CD4-positive, alpha-beta memory T cell (primary cell): Measurements from ENCODE around the gene R3HDML. TPM values are rescaled to one million over a fixed set of nuclear protein-coding genes. Genes with fewer than 3 reads are reported as not detected.
"Not testable (repeated sequence)": the region's sequence is repeated elsewhere in the genome, so short reads cannot be mapped to it uniquely, and the experiment has no call there.

Experiments
- CTCF ChIA-PET: fragments of 350-600 bp; sonication (Branson Sonifier 250); formaldehyde crosslinking; loops from one replicate; lab custom pipeline; 2021; ENCODE audit warnings: inconsistent platforms; ENCODE audit not compliant: partially characterized antibody; lab: Charles Lee
- POLR2A ChIA-PET: fragments of 350-600 bp; sonication (Branson Sonifier 250); formaldehyde crosslinking; loops from one replicate; lab custom pipeline; 2021; ENCODE audit not compliant: partially characterized antibody; lab: Charles Lee
- DNase-seq, 5 donors: peaks; one replicate each; pipeline versions ENCODE4 v3.0.0 to v3.0.0-alpha.2; 2020 to 2022; ENCODE audit warnings: mixed read lengths in 1 of 5
- H3K27ac ChIP-seq: one replicate; pipeline ENCODE4 v1.7.0; 2013; ENCODE audit warnings: low read depth, low read length
- H3K27me3 ChIP-seq: 2 replicates; pipeline ENCODE4 v1.7.0; 2013; ENCODE audit warnings: mild to moderate bottlenecking, low read length, moderate library complexity; ENCODE audit not compliant: insufficient read depth
- H3K36me3 ChIP-seq: 2 replicates; pipeline ENCODE4 v1.7.0; 2013; ENCODE audit warnings: mild to moderate bottlenecking, low read length, moderate library complexity; ENCODE audit not compliant: insufficient read depth
- H3K4me1 ChIP-seq: 2 replicates; pipeline ENCODE4 v1.7.0; 2013; ENCODE audit warnings: mild to moderate bottlenecking, low read length, moderate library complexity; ENCODE audit not compliant: insufficient read depth
- H3K4me3 ChIP-seq, 2 donors: one replicate each; pipeline ENCODE4 v1.7.0; 2013; ENCODE audit warnings: low read length in 2 of 2, mild to moderate bottlenecking in 1 of 2
- H3K9me3 ChIP-seq, 2 donors: one replicate each; pipeline ENCODE4 v1.7.0; 2013; ENCODE audit warnings: low read length in 2 of 2, control low read depth in 1 of 2; ENCODE audit not compliant: control insufficient read depth in 1 of 2
- H3K27ac Mint-ChIP-seq, 7 donors: one replicate each; pipeline ENCODE4 v1.8.0; 2020 to 2021; ENCODE audit warnings: mixed read lengths in 7 of 7, mild to moderate bottlenecking in 6 of 7, inconsistent platforms in 3 of 7, moderate library complexity in 3 of 7
- H3K27me3 Mint-ChIP-seq, 2 donors: one replicate each; pipeline ENCODE4 v1.8.0; 2020 to 2021; ENCODE audit warnings: mixed read lengths in 2 of 2
- H3K36me3 Mint-ChIP-seq, 2 donors: one replicate each; pipeline ENCODE4 v1.8.0; 2020 to 2021; ENCODE audit warnings: mixed read lengths in 2 of 2, inconsistent platforms in 1 of 2, mild to moderate bottlenecking in 1 of 2
- H3K4me1 Mint-ChIP-seq, 4 donors: one replicate each; pipeline ENCODE4 v1.8.0; 2020 to 2021; ENCODE audit warnings: mixed read lengths in 4 of 4, mild to moderate bottlenecking in 1 of 4
- H3K4me3 Mint-ChIP-seq, 8 donors: one replicate each; pipeline ENCODE4 v1.8.0; 2020 to 2021; ENCODE audit warnings: mixed read lengths in 8 of 8, mild to moderate bottlenecking in 7 of 8, moderate library complexity in 6 of 8, inconsistent platforms in 3 of 8
- H3K9me3 Mint-ChIP-seq, 8 donors: one replicate each; pipeline ENCODE4 v1.8.0; 2020 to 2021; ENCODE audit warnings: mixed read lengths in 8 of 8, mild to moderate bottlenecking in 5 of 8, inconsistent platforms in 3 of 8, moderate library complexity in 1 of 8
- intact Hi-C: fragments of 100-400 bp; cut with micrococcal nuclease; formaldehyde crosslinking; loops from one replicate; pipeline ENCODE4 v1.15.1; 2023
- polyA plus RNA-seq, 2 donors: library from polyadenylated mRNA; unstranded; fragments of 300-500 nt; fragmentation: Illumina TruSeq; gene quantifications; one replicate each; pipeline ENCODE4 v1.2.3, GENCODE V29; 2021
- total RNA-seq, 2 experiments: library from RNA; stranded (reverse); gene quantifications; one replicate each; pipeline ENCODE4 v1.2.3, GENCODE V29; 2021

Gene R3HDML
- total and polyA plus RNA-seq, 4 experiments from 2014 or later = not detected

DNA sequence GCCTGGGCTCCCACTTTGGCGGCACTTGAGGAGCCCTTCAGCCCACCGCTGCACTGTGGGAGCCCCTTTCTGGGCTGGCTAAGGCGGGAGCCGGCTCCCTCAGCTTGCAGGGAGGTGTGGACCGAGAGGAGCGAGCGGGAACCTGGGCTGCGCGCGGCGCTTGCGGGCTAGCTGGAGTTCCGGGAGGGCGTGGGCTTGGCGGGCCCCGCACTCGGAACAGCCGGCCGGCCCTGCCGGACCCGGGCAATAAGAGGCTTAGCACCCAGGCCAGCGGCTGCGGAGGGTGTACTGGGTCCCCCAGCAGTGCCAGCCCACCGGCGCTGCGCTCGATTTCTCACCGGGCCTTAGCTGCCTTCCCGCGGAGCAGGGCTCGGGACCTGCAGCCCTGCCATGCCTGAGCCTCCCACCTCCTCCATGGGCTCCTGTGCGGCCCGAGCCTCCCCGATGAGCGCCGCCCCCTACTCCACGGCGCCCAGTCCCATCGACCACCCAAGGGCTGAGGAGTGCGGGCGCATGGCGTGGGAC is 37.8 kb upstream of the R3HDML start:
- H3K4me1 Mint-ChIP-seq, H3K27ac Mint-ChIP-seq, intact Hi-C loops, DNase-seq, H3K36me3 Mint-ChIP-seq, H3K4me3 ChIP-seq, H3K4me1 ChIP-seq, H3K9me3 ChIP-seq, H3K27me3 ChIP-seq, H3K4me3 Mint-ChIP-seq, H3K36me3 ChIP-seq, H3K27ac ChIP-seq, H3K27me3 Mint-ChIP-seq, H3K9me3 Mint-ChIP-seq, POLR2A ChIA-PET: not testable (repeated sequence)
- CTCF ChIA-PET = interaction anchor here (1.0 to 1.1 kb wide), 2 partner anchors 14 to 109 kb away, joined by 3 read pairs; no protein-coding TSS in a partner anchor

DNA sequence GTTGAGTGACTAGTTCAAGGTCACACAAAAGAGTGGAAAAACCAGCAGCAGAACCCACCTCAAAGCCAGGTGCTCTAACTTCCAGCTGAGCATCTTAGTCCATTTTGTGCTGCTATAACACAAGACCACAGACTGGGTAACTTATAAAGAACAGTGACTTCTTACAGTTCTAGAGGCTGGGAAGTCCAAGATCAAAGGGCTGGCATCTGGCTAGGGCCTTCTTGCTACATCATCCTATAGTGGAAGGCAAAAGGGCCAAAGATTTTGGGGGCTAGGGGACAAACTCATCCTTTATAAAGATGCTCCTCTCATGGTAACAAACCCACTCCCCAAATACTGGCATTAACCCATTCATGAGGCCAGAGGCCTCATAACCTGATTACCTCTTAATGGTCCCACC is 35.6 kb upstream of the R3HDML start:
- no peaks in the 10 kb centered on the region for H3K9me3 Mint-ChIP-seq
- Histone ChIP-seq H3K9me3 (no peaks in the 10 kb centered on the region), H3K27me3 (no peaks in the 10 kb centered on the region), H3K27ac (no peak overlapping the region), H3K36me3 (no peaks in the 10 kb centered on the region), H3K4me3 (no peak overlapping the region), H3K4me1 (no peaks in the 10 kb centered on the region)
- peaks cover 2 to 9% of the 10 kb centered on the region in 2 donors for H3K36me3 Mint-ChIP-seq
- no peak overlapping the region for H3K27ac Mint-ChIP-seq
- POLR2A ChIA-PET = interaction anchor here (0.5 kb wide), 1 partner anchor 26 kb away, joined by 3 read pairs; no protein-coding TSS in a partner anchor
- CTCF ChIA-PET = interaction anchor here (2.0 kb wide), 1 partner anchor 10 kb away, joined by 19 read pairs; the partner anchor contains the start of gene FITM2
- intact Hi-C loops = no loop called here
- H3K4me1 Mint-ChIP-seq = peaks cover 0 to 3% (median 2%) of the 10 kb centered on the region in 4 donors
- no peak for DNase-seq
- H3K4me3 Mint-ChIP-seq = no peak overlapping the region
- H3K27me3 Mint-ChIP-seq = no peaks in the 10 kb centered on the region

DNA sequence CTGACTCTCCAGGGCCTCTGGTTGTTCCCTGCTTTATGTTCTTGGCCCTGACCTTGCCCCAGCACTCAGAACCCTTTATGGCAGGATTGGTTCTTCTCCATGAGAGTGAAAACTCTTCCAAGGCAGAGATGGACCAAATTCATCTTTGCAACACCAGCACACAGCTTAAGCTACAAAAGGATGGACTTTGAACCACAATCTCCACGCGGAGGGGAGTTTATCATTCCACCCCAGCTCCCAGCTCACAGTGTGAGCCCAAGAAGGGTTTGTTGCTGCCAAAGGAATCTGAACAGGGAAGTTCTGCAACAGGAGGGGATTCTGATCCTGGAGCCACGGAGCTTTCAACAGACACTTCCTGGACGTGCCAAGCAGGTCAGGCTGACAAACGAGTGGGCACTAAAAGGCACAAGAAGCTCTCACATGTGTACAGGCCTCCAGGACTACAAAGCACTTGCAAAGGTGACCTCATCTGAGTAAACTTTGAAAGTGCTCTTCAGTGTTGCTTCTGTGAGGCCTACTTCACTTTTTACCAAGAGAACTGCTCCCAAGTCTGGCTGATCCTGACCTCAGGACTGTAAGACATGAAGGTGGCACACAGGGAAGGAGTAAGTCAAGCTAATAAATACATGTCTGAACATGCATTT is 34.7 kb upstream of the R3HDML start:
- POLR2A ChIA-PET = no interaction called here

DNA sequence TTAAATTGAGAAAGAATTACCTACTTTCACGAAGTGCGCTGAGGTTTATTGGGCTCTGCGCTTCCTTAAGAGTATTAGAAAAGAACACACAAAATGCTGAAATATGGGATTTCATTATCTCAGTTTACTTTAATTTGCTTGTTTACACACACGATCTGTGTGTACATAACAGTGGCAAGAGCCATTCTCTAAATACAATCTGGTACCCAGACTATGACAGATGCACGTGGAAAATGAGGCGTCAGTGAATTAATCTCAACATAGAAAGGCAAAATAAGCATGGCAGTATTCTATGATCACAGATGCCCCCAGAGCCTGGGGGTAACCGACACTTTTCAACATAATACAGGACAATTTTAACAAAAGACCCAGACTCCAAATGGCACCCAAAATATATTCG is 34.1 kb upstream of the R3HDML start:
- Histone ChIP-seq H3K36me3 (no peaks in the 10 kb centered on the region), H3K9me3 (no peaks in the 10 kb centered on the region), H3K4me3 (no peak overlapping the region), H3K27ac (no peak overlapping the region), H3K27me3 (no peaks in the 10 kb centered on the region), H3K4me1 (no peaks in the 10 kb centered on the region)
- Mint-ChIP-seq H3K4me1 (peaks cover 3 to 6% (median 5%) of the 10 kb centered on the region in 4 donors), H3K27ac (no peak overlapping the region), H3K36me3 (peaks cover 9 to 14% of the 10 kb centered on the region in 2 donors), H3K27me3 (no peaks in the 10 kb centered on the region), H3K9me3 (no peaks in the 10 kb centered on the region), H3K4me3 (no peak overlapping the region)
- POLR2A ChIA-PET = no interaction called here
- CTCF ChIA-PET = interaction anchor here (1.0 to 1.4 kb wide), 2 partner anchors 8 to 85 kb away, joined by 4 to 5 read pairs; partner anchors contain the start of gene FITM2
- no peak for DNase-seq
- intact Hi-C loops = no loop called here

More for the DNA sequence above, 34.7 kb upstream of the R3HDML start:
- Histone ChIP-seq H3K27ac (no peak overlapping the region), H3K36me3 (no peaks in the 10 kb centered on the region), H3K4me3 (no peak overlapping the region), H3K9me3 (no peaks in the 10 kb centered on the region), H3K4me1 (no peaks in the 10 kb centered on the region), H3K27me3 (no peaks in the 10 kb centered on the region)
- intact Hi-C loops = no loop called here
- no peak for DNase-seq
- H3K4me3 Mint-ChIP-seq = no peak overlapping the region
- peaks cover 9 to 14% of the 10 kb centered on the region in 2 donors for H3K36me3 Mint-ChIP-seq
- H3K4me1 Mint-ChIP-seq = peaks cover 3 to 6% (median 5%) of the 10 kb centered on the region in 4 donors
- no peaks in the 10 kb centered on the region for H3K9me3 Mint-ChIP-seq
- no peak overlapping the region for H3K27ac Mint-ChIP-seq
- CTCF ChIA-PET = interaction anchor here (1.0 to 1.4 kb wide), 2 partner anchors 9 to 85 kb away, joined by 4 to 5 read pairs; partner anchors contain the start of gene FITM2
- H3K27me3 Mint-ChIP-seq = no peaks in the 10 kb centered on the region

DNA sequence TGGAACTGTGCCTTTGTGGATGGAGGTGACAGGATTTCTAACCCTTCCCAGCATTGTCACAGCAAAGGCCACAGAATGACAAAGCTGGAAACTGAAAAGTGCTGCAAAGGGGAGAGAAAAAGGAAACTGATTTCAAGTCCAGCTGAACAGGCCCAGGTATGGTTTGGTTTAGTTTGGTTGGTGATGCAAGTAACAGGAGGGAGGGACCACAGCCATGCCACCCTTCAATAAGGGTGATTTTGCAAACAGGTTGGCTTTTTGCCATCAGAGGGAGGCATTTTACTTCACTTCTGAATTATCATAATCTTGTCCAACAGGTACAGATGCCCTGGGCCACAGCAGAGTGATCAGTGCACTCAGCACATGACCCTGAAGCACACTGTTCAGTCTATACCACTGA is 32.5 kb upstream of the R3HDML start:
- H3K4me1 Mint-ChIP-seq = peaks cover 6 to 10% (median 8%) of the 10 kb centered on the region in 4 donors
- H3K4me1 ChIP-seq = peaks cover 6% of the 10 kb centered on the region
- H3K9me3 ChIP-seq = no peaks in the 10 kb centered on the region
- no peaks in the 10 kb centered on the region for H3K36me3 ChIP-seq
- H3K27ac ChIP-seq = no peak overlapping the region
- no peaks in the 10 kb centered on the region for H3K27me3 Mint-ChIP-seq
- H3K27ac Mint-ChIP-seq = no peak overlapping the region
- POLR2A ChIA-PET = no interaction called here
- peak overlapping the region in 1 of 8 donors; percentile 11 for H3K4me3 Mint-ChIP-seq
- no peaks in the 10 kb centered on the region for H3K27me3 ChIP-seq
- CTCF ChIA-PET = no interaction called here
- DNase-seq = no peak
- H3K4me3 ChIP-seq = no peak overlapping the region
- peaks cover 9 to 14% of the 10 kb centered on the region in 2 donors for H3K36me3 Mint-ChIP-seq
- intact Hi-C loops = no loop called here
- H3K9me3 Mint-ChIP-seq = no peaks in the 10 kb centered on the region

DNA sequence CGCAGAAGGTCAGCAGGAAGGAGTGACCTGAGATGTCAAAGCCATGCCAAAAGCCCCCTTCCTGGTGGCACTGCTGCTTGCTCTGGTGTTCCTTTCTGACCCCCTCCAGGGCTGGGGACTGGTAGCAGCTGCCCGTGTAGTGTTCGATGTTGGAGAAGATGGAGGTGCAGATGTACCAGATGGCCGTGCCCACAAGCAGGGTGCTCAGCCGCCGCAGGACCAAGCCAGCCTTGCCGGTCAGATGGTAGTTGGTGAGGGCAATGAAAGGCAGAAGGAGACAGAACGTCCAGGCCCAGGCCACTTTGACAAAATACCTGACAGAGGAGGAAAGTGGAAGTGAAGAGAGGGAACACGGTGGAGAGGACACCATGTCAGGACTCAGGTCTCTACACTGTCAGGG is 29.9 kb upstream of the R3HDML start:
- peaks cover 9 to 16% of the 10 kb centered on the region in 2 donors for H3K36me3 Mint-ChIP-seq

More for the DNA sequence above, 29.9 kb upstream of the R3HDML start:
- no peaks in the 10 kb centered on the region for H3K36me3 ChIP-seq
- H3K9me3 ChIP-seq = no peaks in the 10 kb centered on the region
- DNase-seq = no peak
- peak overlapping the region in 1 of 8 donors; percentile 15 for H3K4me3 Mint-ChIP-seq
- H3K4me1 ChIP-seq = peaks cover 23% of the 10 kb centered on the region
- H3K27me3 Mint-ChIP-seq = peaks cover 0 to 2% of the 10 kb centered on the region in 2 donors
- ChIA-PET CTCF (interaction anchor here (2.2 to 2.3 kb wide), 2 partner anchors 88 to 90 kb away, joined by 6 read pairs; no protein-coding TSS in a partner anchor), POLR2A (no interaction called here)
- H3K4me1 Mint-ChIP-seq = peaks cover 18 to 29% (median 23%) of the 10 kb centered on the region in 4 donors
- no peak overlapping the region for H3K27ac ChIP-seq
- H3K27ac Mint-ChIP-seq = peak overlapping the region in 1 of 7 donors; percentile 17
- no peaks in the 10 kb centered on the region for H3K27me3 ChIP-seq
- H3K9me3 Mint-ChIP-seq = peaks cover 0 to 4% (median 0%) of the 10 kb centered on the region in 8 donors
- intact Hi-C loops = no loop called here
- H3K4me3 ChIP-seq = no peak overlapping the region
